ENCODE data around the gene LRRC4B.

Gene LRRC4B

DNA sequence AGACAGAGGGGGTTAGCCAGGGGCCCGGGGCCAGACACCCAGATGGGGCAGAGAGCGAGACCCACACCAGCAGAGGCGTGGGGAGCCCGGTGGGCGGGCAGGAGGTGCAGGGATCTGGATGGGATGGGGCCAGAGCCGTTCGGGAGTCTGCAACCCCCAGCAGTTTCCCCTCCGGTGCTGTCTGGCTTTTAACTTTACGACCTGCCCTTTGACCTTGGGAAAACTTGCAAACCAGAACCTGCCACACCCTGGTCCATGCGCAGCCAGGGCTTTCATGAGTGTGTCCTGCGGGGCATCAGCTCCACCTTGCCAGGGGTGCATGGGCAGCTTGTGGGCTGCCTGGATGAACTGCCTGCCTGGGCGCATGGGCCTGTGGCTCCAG lies 67.1 kb downstream of the LRRC4B start:
- DNase-seq, result no peak

DNA sequence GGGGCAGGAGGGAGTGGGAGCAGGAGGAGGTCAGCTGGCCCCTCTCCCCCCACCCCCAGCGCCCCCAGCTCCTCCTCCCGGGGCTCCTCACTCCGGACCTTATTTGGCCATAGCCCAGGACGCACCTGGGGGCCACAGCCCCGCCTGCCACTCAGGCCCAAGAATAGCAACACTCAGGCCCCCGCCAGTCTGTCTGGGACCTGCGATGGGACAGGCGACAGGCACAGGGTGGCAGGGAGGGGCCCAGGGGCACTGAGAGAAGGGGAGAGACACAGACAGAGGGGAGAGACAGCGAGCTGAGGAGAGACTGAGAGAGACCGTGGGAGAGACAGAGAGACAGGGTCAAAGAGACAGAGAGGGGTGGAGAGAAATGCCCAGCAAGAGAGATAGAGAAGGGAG lies 67.5 kb downstream of the LRRC4B start:
- no peak for DNase-seq

DNA sequence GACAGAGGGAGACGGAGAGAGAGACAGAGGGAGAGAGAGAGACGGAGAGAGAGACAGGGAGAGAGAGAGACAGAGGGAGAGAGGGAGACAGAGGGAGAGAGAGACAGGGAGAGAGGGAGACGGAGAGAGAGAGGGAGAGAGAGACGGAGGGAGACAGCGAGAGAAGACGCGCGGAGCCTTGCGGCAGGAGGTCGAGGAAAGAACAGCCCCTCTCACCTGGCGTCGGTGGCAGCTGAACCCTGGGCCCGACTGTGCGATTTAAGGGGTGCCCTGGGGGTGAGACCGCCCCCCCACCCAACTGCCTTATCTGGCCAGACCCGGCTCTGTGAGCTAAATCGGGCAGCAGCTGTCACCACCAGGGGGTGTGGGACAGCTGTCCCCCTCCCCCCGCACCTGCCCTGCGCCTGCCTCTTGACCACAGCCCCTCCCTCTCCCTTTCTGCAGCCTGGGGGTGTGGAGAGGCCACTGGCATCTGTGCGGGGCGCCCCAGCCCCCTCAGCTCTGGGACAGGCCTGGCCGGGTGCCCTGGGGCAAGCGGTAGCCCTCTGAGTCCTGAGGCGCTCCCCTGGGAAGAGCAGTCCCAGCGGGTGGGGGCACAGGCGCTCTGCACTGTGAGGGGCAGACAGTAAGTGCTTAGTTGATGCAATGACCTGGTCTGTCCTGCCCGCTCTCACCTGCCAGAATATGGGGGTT lies 68.0 kb downstream of the LRRC4B start:
- no peak for DNase-seq

DNA sequence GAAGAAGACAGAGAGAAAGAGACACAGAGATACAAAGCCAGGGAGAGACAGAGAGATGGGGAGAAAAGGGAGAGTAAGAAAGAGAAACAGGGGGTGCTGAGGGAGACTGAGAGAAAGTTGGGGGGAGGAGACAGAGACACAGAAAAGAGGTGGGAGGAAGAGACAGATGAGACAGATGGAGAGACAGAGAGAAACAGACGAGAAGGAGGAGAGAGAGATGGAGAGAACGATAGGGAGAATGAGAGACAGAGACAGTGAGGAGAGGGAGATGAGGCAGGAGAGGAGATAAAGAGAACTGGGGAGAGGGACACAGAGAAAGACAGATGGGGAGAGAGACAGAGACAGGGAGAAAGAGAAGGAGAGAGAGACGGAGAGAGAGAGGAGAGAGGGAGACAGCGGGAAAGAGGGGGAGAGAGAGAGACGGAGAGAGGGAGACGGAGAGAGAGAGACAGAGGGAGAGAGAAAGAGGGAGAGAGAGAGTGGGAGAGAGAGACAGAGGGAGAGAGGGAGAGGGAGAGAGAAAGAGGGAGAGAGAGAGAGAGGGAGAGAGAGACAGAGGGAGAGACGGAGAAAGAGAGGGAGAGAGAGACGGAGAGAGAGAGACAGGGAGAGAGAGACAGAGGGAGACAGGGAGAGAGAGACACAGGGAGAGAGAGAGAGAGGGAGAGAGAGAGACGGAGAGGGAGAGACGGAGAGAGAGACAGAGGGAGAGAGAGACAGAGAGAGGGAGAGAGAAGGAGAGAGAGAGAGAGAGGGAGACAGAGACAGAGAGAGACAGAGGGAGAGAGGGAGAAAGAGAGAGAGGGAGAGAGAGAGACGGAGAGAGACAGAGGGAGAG lies 69.8 kb downstream of the LRRC4B start:
- no peak for DNase-seq

DNA sequence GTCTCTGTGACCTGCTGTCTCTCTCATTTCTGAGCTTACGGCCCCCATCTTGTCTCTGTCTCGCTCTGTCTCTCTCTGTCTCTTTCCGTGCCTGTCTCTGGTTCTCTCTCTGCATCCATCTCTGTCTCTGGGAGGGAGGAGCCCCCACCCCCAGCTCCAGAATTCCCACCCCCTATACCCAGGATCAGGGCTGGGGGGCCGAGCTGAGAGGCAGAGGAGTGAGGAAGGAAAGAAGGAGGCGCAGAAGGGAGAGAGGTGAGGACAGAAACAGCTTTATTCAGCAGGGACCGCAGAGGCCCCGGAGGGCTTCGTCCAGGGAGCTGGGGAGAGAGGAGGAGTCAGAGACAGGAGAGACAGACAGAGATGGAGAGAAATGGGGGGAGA lies 71.2 kb downstream of the LRRC4B start:
- no peak for DNase-seq

DNA sequence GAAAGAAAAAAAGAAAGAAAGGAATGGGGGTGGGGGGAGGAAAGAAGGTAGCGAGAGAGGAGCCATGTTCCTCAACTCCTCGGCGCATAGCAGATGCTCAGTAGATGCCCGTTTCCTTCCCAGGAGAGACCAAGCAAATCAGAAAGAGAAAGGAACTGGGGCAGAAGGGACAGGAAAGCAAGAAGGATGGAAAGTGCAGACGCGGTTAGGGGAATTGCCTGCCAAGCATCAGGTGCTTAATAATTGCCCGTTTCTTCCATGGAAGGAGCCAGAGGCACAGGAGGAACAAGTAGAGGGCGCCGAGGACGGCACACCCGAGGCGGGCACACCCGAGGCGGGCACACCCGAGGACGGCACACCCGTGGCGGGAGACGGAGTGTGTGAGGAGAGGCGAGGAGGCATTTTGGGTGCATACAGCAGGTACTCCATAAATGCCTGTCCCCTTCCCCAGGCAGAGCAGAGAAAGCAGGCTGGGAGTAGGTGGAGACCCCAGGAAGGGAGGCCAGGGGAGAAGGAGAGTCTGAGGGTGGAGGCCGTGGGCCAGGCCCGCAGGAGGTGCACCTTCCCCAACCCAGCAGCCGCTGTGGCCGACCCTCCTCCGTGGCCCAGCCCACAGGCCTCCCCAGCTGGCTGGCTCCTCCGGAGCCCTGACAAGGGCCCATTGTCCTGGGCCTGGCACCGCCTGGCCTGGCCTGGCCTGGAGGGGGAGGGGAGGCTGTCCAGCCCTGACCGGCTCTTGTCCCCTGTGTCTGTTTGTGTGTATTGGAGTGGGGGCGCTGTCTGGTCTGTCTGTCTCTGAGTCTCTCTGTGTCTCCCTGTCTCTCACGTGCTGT lies 71.8 kb downstream of the LRRC4B start:
- no peak for DNase-seq

DNA sequence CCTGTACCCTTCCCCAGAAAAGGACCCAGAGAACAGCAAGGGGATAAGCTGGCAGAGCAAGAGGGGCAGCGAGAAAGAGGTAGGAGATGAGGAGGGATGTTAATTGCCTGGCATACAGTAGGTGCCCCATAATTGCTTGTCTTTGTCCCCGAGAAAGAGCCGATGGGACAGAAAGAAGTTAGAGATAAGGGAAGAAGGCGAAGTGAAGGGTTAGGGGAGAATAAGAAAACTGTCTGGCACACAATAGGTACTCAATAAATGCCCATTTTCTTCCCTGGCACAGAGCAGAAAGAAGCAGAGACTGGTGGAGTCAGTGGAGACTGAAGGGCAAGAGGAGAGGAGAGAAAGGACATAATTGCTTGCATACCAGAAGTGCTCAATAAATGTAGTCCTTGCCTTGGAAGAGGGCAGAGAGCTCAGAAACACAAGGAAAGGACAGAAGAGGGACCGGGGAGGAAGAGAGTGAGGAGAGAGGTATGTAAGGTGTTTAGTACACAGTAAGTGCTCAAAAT lies 73.2 kb downstream of the LRRC4B start:
- no peak for DNase-seq

DNA sequence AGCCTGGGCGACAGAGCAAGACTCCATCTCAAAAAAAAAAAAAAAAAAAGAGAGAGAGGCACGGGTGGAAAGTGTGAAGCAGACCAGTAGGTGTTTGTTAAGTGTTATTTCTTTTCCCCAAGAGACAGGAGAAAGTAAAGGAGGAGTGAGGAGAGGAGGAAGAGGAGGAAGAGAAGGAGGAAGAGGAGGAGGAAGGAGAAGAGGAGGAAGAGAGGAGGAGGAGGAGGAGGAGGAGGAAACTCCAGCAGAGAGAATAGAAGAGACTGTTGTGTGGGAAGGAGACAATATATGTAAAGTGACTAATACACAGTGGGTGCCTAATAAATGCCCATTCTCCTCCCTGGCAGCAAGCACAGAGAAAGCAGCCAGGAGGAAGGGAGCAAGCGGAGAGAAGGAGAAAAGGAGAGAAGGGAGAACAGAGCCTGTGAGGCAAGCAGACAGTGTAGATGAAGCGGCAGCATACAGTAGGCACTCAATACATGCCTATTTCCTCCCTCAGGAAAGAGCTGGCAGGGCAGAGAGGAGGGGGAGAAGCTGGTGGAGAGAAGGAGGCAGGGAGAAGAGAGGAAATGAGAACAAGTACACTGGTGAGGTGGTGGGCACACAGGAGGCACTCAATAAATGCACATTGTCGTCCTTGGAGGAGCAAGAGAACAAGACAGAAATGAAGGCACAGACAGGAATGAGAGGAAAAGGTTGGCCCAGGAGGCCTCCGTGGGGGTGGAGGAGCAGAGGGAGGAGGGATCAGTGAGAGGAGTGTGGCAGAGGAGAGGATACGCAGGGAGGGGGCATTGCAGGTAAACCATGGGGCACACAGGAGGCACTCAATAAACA lies 73.8 kb downstream of the LRRC4B start:
- no peak for DNase-seq

DNA sequence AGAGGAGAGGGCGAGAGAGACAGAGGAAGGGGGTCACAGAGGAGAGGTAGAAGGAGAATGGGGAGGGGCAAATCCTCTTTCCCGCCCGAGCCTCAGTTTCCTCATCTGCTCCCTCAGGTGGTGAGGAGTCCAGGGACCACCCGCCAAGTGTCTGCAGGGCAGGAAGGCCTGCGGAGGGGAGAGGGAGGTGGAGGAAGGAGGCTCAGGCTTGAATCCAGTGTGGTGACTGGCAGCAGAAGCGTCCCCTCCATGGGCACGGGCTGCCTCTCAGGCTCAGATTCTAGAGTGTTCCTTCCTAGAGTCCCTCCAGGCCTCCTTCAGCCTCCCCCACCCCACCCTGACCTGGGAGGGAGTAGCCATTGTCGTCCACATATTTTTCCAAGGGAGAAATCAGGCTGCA lies 75.1 kb downstream of the LRRC4B start:
- no peak for DNase-seq

DNA sequence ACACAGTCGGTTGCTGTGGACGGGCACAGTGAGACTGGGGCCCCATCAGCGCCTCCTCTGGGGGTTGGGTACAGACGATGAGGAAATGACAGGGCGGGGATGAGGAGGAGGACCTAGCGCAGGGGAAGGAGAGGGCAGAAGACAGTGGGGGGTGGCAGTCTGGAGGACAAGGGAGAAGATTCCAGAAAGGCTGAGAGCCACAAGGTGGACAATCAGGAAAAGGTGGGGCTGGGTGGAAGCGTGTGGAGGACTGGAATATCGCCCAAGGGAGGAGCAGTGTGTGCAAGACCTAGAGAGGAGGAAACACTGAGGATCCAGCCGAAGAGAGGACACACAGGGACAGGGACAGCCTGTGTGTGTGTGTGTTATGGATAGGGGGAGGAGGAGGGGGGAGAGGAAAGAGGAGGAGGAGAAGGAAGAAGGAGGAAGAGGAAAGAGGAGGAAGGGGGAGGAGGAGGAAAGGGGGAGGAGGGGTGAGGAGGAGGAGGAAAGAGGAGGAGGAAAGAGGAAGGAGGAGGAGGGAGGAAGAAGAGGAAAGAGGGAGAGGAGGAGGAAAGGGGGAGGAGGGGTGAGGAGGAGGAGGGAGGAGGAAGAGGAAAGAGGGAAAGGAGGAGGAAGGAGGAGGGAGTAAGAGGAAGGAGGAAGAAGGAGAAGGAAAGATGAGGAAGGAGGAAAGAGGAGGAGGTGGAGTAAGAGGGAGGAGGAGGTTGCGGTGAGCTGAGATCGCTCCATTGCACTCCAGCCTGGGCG lies 75.8 kb downstream of the LRRC4B start:
- DNase-seq, result no peak

DNA sequence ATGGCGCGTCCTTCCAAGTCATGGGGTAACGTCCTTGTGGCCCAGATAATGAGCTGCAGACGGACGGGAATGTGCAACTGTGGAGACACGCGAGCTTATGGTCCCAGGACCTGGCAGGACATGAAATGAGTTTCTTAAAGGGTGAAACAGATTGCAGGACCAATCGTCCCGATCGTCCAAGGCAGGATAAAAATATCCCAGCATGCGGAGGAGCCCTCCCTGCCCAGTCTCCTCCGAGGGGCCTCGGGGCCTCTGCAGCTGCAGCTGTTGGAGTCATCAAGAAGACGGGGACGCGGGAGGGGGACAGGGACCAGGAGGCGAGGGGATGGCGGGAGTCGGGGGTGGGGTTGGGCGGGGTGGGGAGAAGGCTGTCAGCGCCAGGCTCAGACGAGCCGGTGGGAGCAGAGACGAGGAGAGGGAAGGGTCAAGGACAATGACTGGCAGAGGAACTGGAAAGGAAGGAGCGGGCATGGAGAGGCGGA lies 77.2 kb downstream of the LRRC4B start:
- DNase-seq, result no peak

DNA sequence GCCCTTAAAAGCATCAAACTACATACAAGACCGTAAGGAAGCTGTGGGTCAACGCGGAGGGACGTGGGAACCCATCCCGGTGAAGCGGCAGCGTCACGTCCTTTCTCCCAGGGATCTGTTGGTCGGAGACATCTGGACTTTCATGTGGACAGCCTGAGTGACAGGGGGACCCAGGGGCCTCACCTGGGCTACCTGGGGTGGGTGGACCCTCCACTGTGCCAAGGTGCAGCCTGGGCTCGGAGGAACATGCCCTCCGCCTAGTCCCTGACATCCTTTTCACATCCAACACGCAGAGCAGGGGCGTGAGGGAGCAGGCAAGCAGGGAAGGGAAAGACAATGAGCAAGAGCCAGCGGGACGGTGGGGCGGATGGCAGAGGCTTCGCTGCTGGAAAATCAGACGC lies 77.8 kb downstream of the LRRC4B start:
- DNase-seq, result no peak

DNA sequence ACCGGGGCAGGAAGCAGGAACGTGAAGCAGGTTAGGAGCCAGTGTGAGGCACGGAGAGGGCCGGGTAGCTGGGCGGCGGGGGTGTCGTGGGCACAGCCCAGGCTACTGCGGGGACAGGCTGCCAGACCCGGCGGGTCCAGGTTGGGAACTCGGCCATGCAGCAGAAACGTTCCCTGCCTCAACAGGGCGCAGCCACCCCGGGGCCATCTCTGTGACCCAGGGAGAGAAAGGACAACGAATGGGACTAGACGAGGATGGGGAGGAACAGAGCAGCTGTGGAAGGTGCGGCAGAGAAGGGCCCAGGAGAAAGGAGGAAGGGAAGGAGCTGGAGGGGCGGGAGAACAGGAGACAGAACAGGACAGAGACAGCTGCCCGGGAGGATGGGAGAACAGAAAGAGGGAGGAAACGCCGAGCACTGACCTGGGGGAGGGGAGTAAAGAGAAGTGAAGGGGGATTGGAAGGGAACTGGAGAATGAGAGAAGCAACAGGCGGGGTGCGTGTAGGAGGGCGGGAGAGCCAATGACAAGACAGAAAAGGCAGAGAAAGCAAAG lies 78.7 kb downstream of the LRRC4B start:
- DNase-seq, result no peak

DNA sequence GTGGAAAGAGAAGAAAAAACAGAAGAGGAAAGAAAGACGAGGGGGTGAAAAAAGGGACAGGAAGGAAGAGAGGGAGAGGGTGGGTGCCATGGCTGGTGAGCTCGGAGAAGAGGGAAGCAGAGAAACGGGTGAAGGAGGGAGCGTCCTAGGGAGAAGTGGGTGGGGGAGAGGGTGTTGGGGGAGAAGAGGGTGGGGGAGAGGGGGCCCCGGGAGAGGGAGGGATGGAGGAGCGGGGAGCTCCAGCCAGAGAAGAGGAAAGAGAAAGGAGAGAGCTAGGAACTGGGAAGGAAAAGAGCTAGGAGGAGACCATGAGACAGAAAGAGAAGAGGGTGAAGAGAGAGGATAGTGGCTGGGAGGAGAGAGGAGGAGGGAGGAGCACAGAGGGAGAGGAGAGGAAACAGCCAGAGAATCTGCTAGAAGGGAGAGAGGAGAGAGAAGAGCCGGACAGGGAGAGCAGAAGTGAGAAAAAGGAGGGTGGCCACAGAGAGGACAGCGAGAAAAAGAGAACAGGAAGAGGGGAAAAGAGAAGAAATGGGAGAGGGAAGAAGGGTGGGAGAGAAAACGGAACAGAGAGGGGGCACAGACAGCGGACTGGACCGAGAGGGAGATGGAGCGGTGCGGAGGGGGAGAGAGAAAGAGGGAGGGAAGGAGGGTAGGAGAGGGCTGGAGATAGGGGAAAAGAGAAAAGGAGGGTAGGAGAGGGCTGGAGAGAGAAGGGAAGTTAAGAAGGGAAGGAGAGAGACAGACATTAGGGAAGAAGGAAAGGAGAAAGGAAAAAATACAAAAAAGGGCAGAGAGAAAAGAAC lies 79.6 kb downstream of the LRRC4B start:
- no peak for DNase-seq

DNA sequence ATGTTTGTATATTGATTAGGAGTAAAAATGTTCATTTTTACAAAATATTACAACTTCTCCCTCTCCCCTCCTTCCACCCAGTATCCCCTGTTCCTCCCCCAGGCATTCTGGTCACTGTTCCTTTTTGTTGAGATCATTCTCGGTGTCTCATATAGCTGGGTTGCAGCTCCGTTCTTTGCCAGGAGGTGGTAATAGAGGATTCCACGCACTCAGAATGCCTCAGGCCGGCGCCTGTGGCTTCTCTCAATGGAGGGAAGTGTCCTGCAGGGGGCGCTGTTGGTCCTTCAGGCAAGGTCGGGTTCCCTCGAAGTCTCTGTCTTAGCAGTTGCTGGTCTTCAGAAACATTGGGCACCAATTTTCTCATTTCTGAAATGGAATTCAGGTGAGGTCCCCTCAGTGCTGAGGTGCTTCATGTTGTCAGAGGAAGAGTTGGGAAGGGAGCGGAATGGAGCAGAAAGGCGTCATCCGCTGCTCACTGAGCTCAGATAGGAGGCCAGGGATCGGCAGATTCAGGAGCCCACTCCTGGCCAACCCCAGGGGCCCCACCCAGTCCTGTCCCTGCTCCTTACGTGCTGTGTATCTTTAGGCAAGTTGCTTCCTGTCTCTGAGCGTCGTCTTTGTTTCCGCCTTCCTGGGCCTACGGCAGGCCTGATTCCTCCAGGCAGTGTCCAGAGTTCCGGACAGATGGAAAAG lies 81.3 kb downstream of the LRRC4B start:
- no peak for DNase-seq

DNA sequence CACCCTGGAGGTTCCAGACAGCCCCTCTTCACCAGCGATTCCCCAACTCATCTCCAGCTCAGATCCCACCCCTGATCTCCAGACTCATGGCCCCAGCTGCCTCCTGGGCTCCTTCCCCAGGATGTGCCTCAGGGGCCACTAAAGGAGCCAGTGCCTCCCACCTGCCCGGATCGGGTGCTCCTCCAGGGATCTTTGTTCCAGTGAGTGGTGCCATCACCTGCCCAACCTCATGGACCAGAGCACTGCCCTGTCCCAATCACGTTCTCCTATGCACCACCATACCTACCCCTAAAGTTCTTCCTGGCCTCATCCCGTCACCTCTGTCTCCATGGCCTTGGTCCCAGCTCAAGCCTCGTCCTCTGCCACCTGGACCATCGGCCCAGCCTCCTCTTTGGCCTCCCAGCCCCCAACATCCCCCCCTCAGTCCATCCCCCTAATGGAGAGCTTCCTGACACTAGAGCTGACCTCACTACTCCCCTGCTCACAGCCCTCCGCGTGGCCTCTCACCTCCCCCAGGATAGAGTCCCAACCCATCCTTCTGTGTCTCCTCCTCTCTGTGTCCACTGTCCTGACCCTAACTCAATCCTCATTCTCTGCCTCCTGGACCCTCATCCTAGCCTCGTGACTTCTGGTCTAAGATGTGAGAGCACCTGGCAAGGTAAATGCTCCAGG lies 82.8 kb downstream of the LRRC4B start:
- no peak for DNase-seq

DNA sequence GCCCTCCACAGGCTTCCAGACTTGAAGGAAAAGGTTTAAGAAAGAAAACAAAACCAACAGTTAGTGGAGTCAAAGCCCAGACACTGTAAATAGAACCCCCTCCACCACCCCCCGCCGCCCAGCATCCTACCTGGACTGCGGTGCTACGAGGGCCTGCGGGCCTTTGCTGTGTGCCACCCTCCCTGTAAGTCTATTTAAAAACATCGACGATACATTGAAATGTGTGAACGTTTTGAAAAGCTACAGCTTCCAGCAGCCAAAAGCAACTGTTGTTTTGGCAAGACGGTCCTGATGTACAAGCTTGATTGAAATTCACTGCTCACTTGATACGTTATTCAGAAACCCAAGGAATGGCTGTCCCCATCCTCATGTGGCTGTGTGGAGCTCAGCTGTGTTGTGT lies 85.3 kb downstream of the LRRC4B start:
- no peak for DNase-seq

DNA sequence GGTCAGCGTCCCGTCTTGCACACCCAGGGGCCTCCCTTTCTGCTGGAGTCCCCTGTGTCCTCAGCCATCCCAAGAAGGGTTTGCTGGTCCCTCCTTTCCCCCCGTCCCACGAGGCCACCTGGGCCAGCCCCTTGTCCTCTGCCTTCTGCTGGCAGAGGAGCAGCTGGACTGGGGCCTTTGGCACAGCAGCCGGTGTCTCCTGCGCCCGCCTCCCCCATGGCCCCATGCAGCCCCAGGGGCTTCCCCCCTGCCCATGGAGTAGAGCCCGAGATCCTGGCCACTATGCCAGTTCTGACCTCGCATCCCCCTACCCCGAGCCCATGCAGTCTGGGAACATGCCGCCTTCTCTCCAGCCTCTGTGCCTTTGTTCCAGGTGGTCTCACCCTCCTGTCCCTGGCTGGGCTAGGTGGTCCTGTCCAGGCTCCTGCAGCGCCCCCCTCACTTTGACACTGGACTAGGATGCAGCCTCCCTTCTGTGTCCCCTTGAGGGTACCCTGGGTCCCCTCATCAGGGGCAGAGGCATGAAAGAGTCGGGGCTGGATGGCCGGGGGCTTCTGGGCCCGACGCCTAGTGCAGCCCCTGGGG lies 85.9 kb downstream of the LRRC4B start:
- no peak for DNase-seq
